ENCODE data around the gene GNRH2.

GRCh38 chr20:3067139-3068014 is 24.0 kb downstream of the GNRH2 start:
- TF ChIP-seq RFX5 (IDR thresholded peaks at IDR 0.05; ENCODE audit: low read depth, low read length): no peak
- TF ChIP-seq, protein P1, sequence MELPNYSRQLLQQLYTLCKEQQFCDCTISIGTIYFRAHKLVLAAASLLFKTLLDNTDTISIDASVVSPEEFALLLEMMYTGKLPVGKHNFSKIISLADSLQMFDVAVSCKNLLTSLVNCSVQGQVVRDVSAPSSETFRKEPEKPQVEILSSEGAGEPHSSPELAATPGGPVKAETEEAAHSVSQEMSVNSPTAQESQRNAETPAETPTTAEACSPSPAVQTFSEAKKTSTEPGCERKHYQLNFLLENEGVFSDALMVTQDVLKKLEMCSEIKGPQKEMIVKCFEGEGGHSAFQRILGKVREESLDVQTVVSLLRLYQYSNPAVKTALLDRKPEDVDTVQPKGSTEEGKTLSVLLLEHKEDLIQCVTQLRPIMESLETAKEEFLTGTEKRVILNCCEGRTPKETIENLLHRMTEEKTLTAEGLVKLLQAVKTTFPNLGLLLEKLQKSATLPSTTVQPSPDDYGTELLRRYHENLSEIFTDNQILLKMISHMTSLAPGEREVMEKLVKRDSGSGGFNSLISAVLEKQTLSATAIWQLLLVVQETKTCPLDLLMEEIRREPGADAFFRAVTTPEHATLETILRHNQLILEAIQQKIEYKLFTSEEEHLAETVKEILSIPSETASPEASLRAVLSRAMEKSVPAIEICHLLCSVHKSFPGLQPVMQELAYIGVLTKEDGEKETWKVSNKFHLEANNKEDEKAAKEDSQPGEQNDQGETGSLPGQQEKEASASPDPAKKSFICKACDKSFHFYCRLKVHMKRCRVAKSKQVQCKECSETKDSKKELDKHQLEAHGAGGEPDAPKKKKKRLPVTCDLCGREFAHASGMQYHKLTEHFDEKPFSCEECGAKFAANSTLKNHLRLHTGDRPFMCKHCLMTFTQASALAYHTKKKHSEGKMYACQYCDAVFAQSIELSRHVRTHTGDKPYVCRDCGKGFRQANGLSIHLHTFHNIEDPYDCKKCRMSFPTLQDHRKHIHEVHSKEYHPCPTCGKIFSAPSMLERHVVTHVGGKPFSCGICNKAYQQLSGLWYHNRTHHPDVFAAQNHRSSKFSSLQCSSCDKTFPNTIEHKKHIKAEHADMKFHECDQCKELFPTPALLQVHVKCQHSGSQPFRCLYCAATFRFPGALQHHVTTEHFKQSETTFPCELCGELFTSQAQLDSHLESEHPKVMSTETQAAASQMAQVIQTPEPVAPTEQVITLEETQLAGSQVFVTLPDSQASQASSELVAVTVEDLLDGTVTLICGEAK (IDR thresholded peaks at IDR 0.05; ENCODE audit: borderline replicate concordance): no peak
- TF ChIP-seq FOS (IDR thresholded peaks at IDR 0.05; ENCODE audit: borderline replicate concordance, extremely low read depth, insufficient read length): no peak
- TF ChIP-seq, protein P2, sequence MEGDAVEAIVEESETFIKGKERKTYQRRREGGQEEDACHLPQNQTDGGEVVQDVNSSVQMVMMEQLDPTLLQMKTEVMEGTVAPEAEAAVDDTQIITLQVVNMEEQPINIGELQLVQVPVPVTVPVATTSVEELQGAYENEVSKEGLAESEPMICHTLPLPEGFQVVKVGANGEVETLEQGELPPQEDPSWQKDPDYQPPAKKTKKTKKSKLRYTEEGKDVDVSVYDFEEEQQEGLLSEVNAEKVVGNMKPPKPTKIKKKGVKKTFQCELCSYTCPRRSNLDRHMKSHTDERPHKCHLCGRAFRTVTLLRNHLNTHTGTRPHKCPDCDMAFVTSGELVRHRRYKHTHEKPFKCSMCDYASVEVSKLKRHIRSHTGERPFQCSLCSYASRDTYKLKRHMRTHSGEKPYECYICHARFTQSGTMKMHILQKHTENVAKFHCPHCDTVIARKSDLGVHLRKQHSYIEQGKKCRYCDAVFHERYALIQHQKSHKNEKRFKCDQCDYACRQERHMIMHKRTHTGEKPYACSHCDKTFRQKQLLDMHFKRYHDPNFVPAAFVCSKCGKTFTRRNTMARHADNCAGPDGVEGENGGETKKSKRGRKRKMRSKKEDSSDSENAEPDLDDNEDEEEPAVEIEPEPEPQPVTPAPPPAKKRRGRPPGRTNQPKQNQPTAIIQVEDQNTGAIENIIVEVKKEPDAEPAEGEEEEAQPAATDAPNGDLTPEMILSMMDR (IDR thresholded peaks at IDR 0.05 in 2 of 3, conservative IDR thresholded peaks at IDR 0.05 in 1 of 3; ENCODE audit: control insufficient read depth in 2 of 3, extremely low read depth in 1 of 3, insufficient read depth in 1 of 3, low read depth in 3 of 3, low read length in 3 of 3): no peak
- no peak for TF ChIP-seq POLR2A (IDR thresholded peaks at IDR 0.05; ENCODE audit: low read depth, low read length)
- TF ChIP-seq, protein P3, sequence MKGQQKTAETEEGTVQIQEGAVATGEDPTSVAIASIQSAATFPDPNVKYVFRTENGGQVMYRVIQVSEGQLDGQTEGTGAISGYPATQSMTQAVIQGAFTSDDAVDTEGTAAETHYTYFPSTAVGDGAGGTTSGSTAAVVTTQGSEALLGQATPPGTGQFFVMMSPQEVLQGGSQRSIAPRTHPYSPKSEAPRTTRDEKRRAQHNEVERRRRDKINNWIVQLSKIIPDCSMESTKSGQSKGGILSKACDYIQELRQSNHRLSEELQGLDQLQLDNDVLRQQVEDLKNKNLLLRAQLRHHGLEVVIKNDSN (IDR thresholded peaks at IDR 0.05; ENCODE audit: borderline replicate concordance, extremely low read length, insufficient read depth, low read depth, low read length): no peak
- TF ChIP-seq, protein P4, sequence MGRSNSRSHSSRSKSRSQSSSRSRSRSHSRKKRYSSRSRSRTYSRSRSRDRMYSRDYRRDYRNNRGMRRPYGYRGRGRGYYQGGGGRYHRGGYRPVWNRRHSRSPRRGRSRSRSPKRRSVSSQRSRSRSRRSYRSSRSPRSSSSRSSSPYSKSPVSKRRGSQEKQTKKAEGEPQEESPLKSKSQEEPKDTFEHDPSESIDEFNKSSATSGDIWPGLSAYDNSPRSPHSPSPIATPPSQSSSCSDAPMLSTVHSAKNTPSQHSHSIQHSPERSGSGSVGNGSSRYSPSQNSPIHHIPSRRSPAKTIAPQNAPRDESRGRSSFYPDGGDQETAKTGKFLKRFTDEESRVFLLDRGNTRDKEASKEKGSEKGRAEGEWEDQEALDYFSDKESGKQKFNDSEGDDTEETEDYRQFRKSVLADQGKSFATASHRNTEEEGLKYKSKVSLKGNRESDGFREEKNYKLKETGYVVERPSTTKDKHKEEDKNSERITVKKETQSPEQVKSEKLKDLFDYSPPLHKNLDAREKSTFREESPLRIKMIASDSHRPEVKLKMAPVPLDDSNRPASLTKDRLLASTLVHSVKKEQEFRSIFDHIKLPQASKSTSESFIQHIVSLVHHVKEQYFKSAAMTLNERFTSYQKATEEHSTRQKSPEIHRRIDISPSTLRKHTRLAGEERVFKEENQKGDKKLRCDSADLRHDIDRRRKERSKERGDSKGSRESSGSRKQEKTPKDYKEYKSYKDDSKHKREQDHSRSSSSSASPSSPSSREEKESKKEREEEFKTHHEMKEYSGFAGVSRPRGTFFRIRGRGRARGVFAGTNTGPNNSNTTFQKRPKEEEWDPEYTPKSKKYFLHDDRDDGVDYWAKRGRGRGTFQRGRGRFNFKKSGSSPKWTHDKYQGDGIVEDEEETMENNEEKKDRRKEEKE (IDR thresholded peaks at IDR 0.05): no peak
- no peak for TF ChIP-seq TAF1 (IDR thresholded peaks at IDR 0.05; ENCODE audit: borderline replicate concordance, low read depth, low read length)
- TF ChIP-seq MXI1 (IDR thresholded peaks at IDR 0.05; ENCODE audit: low read depth, low read length): no peak
- no peak for TF ChIP-seq EED (IDR thresholded peaks at IDR 0.05; ENCODE audit: low read depth)

Data from GM12878 (cell line).